ENCODE data around the gene IL19. TPM values are rescaled to one million over a fixed set of nuclear protein-coding genes. Genes with fewer than 3 reads are reported as not detected.
A peak's percentile ranks its signal among the peaks of the same experiment; 100 is the strongest.
"Not testable (repeated sequence)": the region's sequence is repeated elsewhere in the genome, so short reads cannot be mapped to it uniquely, and the experiment has no call there.

IL19 gene
- total RNA-seq, 4 donors from 2014 or later, result not detected

DNA sequence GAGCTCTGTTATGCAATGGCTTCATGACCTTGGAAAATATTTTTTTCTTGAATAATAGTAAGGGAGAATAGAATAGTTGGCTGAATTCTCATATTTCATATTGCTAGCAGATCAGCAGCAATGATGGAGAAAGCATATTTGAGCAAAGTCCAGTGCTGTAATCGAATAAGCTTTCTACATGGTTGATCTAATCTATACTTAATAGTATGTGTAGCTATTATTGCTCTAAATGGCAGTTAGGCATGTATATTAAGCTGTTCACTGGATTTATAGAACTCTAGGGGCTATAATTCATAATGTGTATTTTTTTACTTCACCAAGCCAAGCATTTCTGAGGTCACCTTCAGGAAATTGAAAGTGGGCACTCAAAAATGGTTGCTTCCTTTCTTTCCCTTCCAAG, 10.0 kb upstream of the IL19 start:
- no peak overlapping the region for H3K27ac ChIP-seq
- H3K9me3 ChIP-seq, result peaks cover 0 to 9% (median 0%) of the 10 kb centered on the region in 4 donors
- no peak for TF ChIP-seq POLR2A (IDR thresholded peaks at IDR 0.05)
- TF ChIP-seq, protein P1, sequence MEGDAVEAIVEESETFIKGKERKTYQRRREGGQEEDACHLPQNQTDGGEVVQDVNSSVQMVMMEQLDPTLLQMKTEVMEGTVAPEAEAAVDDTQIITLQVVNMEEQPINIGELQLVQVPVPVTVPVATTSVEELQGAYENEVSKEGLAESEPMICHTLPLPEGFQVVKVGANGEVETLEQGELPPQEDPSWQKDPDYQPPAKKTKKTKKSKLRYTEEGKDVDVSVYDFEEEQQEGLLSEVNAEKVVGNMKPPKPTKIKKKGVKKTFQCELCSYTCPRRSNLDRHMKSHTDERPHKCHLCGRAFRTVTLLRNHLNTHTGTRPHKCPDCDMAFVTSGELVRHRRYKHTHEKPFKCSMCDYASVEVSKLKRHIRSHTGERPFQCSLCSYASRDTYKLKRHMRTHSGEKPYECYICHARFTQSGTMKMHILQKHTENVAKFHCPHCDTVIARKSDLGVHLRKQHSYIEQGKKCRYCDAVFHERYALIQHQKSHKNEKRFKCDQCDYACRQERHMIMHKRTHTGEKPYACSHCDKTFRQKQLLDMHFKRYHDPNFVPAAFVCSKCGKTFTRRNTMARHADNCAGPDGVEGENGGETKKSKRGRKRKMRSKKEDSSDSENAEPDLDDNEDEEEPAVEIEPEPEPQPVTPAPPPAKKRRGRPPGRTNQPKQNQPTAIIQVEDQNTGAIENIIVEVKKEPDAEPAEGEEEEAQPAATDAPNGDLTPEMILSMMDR (IDR thresholded peaks at IDR 0.05), result no peak
- TF ChIP-seq EP300 (IDR thresholded peaks at IDR 0.05), result no peak
- H3K4me1 ChIP-seq, result no peaks in the 10 kb centered on the region
- DNase-seq (ENCODE audit: low spot score in 2 of 2), result no peak
- H3K27me3 ChIP-seq, result no peaks in the 10 kb centered on the region
- no peaks in the 10 kb centered on the region for H3K36me3 ChIP-seq
- 31 to 50% methylated on average over 1 of the region's 1 CpG for WGBS, 2 donors
- no peak overlapping the region for H3K4me3 ChIP-seq

- WGBS, 2 donors, result 75 to 78% methylated on average over 6 of the region's 6 CpGs
- TF ChIP-seq POLR2A (IDR thresholded peaks at IDR 0.05), result no peak
- H3K4me3 ChIP-seq, result no peak overlapping the region
- no peak overlapping the region for H3K27ac ChIP-seq
- no peaks in the 10 kb centered on the region for H3K27me3 ChIP-seq
- H3K36me3 ChIP-seq, result no peaks in the 10 kb centered on the region
- H3K9me3 ChIP-seq, result peaks cover 0 to 9% (median 0%) of the 10 kb centered on the region in 4 donors
- no peak for DNase-seq (ENCODE audit: low spot score in 2 of 2)
- no peaks in the 10 kb centered on the region for H3K4me1 ChIP-seq
Measured at GRCh38 chr1:206761159-206761768, 9.3 kb upstream of the IL19 start.

GRCh38 chr1:206762741-206763364, 7.7 kb upstream of the IL19 start:
- not testable (repeated sequence) for H3K27me3 ChIP-seq; H3K36me3 ChIP-seq; H3K27ac ChIP-seq; H3K4me3 ChIP-seq; H3K4me1 ChIP-seq; DNase-seq (ENCODE audit: low spot score in 2 of 2); H3K9me3 ChIP-seq
- WGBS, 2 donors, result 90 to 92% methylated on average over 12 of the region's 12 CpGs

DNA sequence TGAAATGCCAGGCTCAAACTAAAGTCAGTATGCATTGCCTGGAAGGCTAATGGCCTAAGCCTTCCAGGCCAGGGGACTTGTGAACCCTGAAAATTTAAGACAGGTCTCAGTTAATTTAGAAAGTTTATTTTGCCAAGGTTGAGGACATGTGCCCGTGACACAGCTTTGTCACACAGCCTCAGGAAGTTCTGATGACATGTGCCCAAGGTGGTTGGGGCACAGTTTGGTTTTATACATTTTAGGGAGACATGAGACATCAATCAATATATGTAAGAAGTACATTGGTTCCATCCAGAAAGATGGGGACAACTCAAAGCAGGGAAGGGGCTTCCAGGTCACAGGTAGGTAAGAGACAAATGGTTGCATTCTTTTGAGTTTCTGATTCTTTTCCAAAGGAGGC, 4.8 kb upstream of the IL19 start:
- H3K9me3 ChIP-seq; DNase-seq (ENCODE audit: low spot score in 2 of 2); H3K27ac ChIP-seq; H3K4me3 ChIP-seq; H3K27me3 ChIP-seq; H3K36me3 ChIP-seq: not testable (repeated sequence)
- WGBS, 2 donors, result 73 to 83% methylated on average over 1 of the region's 1 CpG
- H3K4me1 ChIP-seq, result peaks cover 0 to 11% (median under 1%) of the 10 kb centered on the region in 4 donors

GRCh38 chr1:206766251-206766856, 4.2 kb upstream of the IL19 start:
- 50 to 57% methylated on average over 8 of the region's 8 CpGs for WGBS, 2 donors
- Histone ChIP-seq H3K4me1 (peaks cover 0 to 16% (median 2%) of the 10 kb centered on the region in 4 donors), H3K27me3 (no peaks in the 10 kb centered on the region), H3K36me3 (no peaks in the 10 kb centered on the region), H3K9me3 (peaks cover 0 to 9% (median 0%) of the 10 kb centered on the region in 4 donors), H3K4me3 (no peak overlapping the region), H3K27ac (no peak overlapping the region)
- peak in 1 of 2 donors; percentile 48 for DNase-seq (ENCODE audit: low spot score in 2 of 2)
- TF ChIP-seq, protein P1 (IDR thresholded peaks at IDR 0.05), result no peak
- peak in 1 of 2 donors; percentile 62 for TF ChIP-seq EP300 (IDR thresholded peaks at IDR 0.05)

- Histone ChIP-seq H3K4me1 (peaks cover 0 to 18% (median 2%) of the 10 kb centered on the region in 4 donors), H3K27ac (no peak overlapping the region), H3K9me3 (peaks cover 0 to 9% (median 0%) of the 10 kb centered on the region in 4 donors), H3K27me3 (peaks cover 0 to under 1% of the 10 kb centered on the region in 2 donors), H3K36me3 (no peaks in the 10 kb centered on the region), H3K4me3 (no peak overlapping the region)
- DNase-seq (ENCODE audit: low spot score in 2 of 2), result no peak
- 62 to 71% methylated on average over 14 of the region's 14 CpGs for WGBS, 2 donors
- TF ChIP-seq POLR2A (IDR thresholded peaks at IDR 0.05) (no peak), EP300 (IDR thresholded peaks at IDR 0.05) (no peak)
- TF ChIP-seq, protein P1 (IDR thresholded peaks at IDR 0.05), result no peak
Measured at GRCh38 chr1:206768472-206769303, 1.9 kb upstream of the IL19 start.
